ENCODE results near the gene DHRS13. TPM values are rescaled to one million over a fixed set of nuclear protein-coding genes. Genes with fewer than 3 reads are reported as not detected.

Gene DHRS13
- total RNA-seq, 2 experiments from 2014 or later: 28.4 to 29.2 TPM

- DNase-seq (ENCODE audit: low spot score): no peak
- ChIA-PET POLR2A (interaction anchor here (1.2 kb wide), 1 partner anchor 11 kb away, joined by 3 read pairs; no protein-coding TSS in a partner anchor), CTCF (ENCODE audit: unreplicated experiment) (no interaction called here)
- no TSS peak for BruUV-seq (replicated peaks)
- no peak for TF ChIP-seq EZH2phosphoT487 (IDR thresholded peaks at IDR 0.05; ENCODE audit: borderline replicate concordance, low read depth, low read length)
- TF ChIP-seq CTCF (conservative IDR thresholded peaks at IDR 0.05; ENCODE audit: low read length): no peak
- Histone ChIP-seq H3K79me2 (ENCODE audit: insufficient read depth, low read depth, low read length) (peaks cover 15% of the 10 kb centered on the region; the same call in 1 of the 2 replicates), H2AFZ (ENCODE audit: low read length) (no peak overlapping the region), H3K4me3 (ENCODE audit: low read depth, low read length, poor library complexity, severe bottlenecking) (no peak overlapping the region), H3K4me2 (ENCODE audit: low read length) (no peak overlapping the region), H4K20me1 (ENCODE audit: insufficient read depth, low read length) (no peaks in the 10 kb centered on the region), H3K36me3 (ENCODE audit: insufficient read depth, low read length) (peaks cover 39% of the 10 kb centered on the region), H3K9me2 (ENCODE audit: insufficient read depth, low read length) (no peaks in the 10 kb centered on the region), H3K4me1 (ENCODE audit: insufficient read depth, low read length, poor library complexity, severe bottlenecking) (peaks cover 15% of the 10 kb centered on the region), H3K27ac (ENCODE audit: low read depth, low read length, poor library complexity, severe bottlenecking) (no peak overlapping the region), H3K9me3 (ENCODE audit: low read length) (no peaks in the 10 kb centered on the region)
- intact Hi-C loops (cut with micrococcal nuclease; ENCODE audit: unreplicated experiment): no loop called here
These were observed 44.0 kb downstream of the DHRS13 start for GRCh38 chr17:28858801-28859355.

- Histone ChIP-seq H3K9me3 (ENCODE audit: low read length) (no peaks in the 10 kb centered on the region), H3K4me1 (ENCODE audit: insufficient read depth, low read length, poor library complexity, severe bottlenecking) (peaks cover 15% of the 10 kb centered on the region), H4K20me1 (ENCODE audit: insufficient read depth, low read length) (no peaks in the 10 kb centered on the region), H3K4me3 (ENCODE audit: low read depth, low read length, poor library complexity, severe bottlenecking) (no peak overlapping the region), H2AFZ (ENCODE audit: low read length) (no peak overlapping the region), H3K9me2 (ENCODE audit: insufficient read depth, low read length) (no peaks in the 10 kb centered on the region), H3K4me2 (ENCODE audit: low read length) (no peak overlapping the region), H3K36me3 (ENCODE audit: insufficient read depth, low read length) (peaks cover 39% of the 10 kb centered on the region), H3K27ac (ENCODE audit: low read depth, low read length, poor library complexity, severe bottlenecking) (no peak overlapping the region), H3K79me2 (ENCODE audit: insufficient read depth, low read depth, low read length) (peaks cover 15% of the 10 kb centered on the region; the same call in 1 of the 2 replicates)
- ChIA-PET POLR2A (no interaction called here), CTCF (ENCODE audit: unreplicated experiment) (no interaction called here)
- DNase-seq (ENCODE audit: low spot score): no peak
- TF ChIP-seq CTCF (conservative IDR thresholded peaks at IDR 0.05; ENCODE audit: low read length) (no peak), EZH2phosphoT487 (IDR thresholded peaks at IDR 0.05; ENCODE audit: borderline replicate concordance, low read depth, low read length) (no peak)
- no TSS peak for BruUV-seq (replicated peaks)
- intact Hi-C loops (cut with micrococcal nuclease; ENCODE audit: unreplicated experiment): no loop called here
These were observed 44.7 kb downstream of the DHRS13 start for GRCh38 chr17:28857905-28858800.
